ENCODE results near the gene CPNE2.

CPNE2 gene

DNA sequence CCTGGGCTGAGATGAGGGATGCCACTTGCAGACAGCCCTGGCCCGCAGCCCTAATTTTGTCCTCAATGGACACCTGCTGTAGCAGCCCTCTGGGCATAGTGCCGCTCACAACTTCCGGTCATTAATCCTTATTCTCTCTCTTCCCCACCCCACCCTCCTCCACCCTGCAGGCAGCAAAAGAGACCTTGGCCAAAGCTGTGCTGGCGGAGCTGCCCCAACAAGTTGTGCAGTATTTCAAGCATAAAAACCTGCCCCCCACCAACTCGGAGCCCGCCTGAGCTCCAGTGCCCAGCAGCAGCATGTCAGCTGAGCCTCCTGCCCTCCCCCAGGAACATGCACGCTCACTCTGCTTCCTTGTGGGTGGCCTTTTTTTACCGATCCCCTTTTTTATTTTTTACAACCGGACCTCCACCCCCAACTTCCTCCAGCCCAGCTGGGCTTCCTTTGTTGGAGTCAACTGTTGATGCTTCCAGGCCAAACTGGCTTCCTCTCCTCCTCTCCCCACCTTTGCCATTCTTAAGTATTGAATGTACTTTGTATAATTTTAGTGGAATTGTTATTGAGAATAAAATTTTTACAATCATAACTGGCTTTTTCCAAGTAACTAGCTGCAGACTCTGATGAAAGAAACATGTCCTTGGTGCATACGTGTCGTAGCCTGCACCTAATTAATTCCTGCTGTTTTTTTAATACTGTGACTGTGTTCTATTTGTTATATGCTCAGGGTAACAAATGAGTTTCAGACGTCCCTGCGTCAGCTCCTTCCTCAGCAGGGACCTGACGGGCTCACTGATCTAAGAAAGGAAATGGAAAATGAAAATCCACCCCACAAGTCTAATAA, 55.2 kb downstream of the CPNE2 start:
- Histone ChIP-seq H3K36me3 (ENCODE audit: control insufficient read depth, insufficient read depth, low read length) (peaks cover under 1% of the 10 kb centered on the region), H3K27ac (ENCODE audit: low read depth, low read length) (no peak overlapping the region), H3K9ac (ENCODE audit: low read length) (no peak overlapping the region), H3K27me3 (ENCODE audit: control insufficient read depth, insufficient read depth, low read length) (no peaks in the 10 kb centered on the region), H3K4me3 (ENCODE audit: low read length) (no peak overlapping the region), H3K4me1 (ENCODE audit: control insufficient read depth, insufficient read depth, low read length) (no peaks in the 10 kb centered on the region)

DNA sequence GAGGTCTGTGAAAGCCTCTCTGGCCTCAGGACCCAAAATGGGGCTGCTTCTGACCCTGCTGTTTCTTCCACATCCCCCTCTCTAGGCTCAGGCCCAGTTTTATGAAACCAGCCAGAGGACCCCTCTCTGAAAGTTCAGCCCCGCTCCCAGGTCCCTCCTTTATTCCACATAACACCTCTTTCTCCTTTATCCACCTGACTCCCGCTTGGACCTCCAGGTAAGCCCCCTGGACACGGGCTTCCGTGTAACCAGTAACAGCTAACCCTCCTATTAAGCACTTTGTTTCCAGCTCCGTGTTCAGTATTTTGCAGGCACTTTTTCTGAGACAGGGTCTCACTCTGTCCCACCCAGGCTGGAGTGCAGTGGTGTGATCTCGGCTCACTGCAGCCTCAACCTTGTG, 56.1 kb downstream of the CPNE2 start:
- Histone ChIP-seq H3K4me1 (ENCODE audit: control insufficient read depth, insufficient read depth, low read length) (no peaks in the 10 kb centered on the region), H3K27ac (ENCODE audit: low read depth, low read length) (no peak overlapping the region), H3K9ac (ENCODE audit: low read length) (no peak overlapping the region)

DNA sequence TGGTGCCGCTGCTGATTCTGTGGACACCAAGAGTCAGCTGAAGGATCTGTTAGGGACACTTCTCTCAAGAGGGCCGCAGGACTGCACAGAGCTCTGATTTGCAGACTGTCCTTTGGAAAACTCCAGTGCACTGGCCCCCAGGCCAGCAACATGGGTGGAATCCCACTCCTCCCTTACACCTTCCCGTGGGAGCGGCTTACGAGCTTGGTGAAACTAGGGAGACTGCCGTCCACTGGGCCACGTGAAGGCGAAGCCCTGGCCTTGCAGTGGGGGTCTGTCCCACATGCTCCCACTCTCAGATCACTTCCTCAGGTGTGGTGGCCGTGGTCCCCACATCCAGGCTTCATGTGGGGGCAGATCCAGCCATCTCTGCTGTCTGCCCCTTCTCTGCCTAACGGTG, 57.0 kb downstream of the CPNE2 start:
- Histone ChIP-seq H3K27ac (ENCODE audit: low read depth, low read length) (no peak overlapping the region), H3K36me3 (ENCODE audit: control insufficient read depth, insufficient read depth, low read length) (peaks cover 10% of the 10 kb centered on the region), H3K4me1 (ENCODE audit: control insufficient read depth, insufficient read depth, low read length) (no peaks in the 10 kb centered on the region), H3K4me3 (ENCODE audit: low read length) (no peak overlapping the region), H3K27me3 (ENCODE audit: control insufficient read depth, insufficient read depth, low read length) (no peaks in the 10 kb centered on the region), H3K9ac (ENCODE audit: low read length) (no peak overlapping the region)

More for the DNA sequence above, 56.1 kb downstream of the CPNE2 start:
- H3K36me3 ChIP-seq (ENCODE audit: control insufficient read depth, insufficient read depth, low read length) = peaks cover 5% of the 10 kb centered on the region
- no peak overlapping the region for H3K4me3 ChIP-seq (ENCODE audit: low read length)
- H3K27me3 ChIP-seq (ENCODE audit: control insufficient read depth, insufficient read depth, low read length) = no peaks in the 10 kb centered on the region

DNA sequence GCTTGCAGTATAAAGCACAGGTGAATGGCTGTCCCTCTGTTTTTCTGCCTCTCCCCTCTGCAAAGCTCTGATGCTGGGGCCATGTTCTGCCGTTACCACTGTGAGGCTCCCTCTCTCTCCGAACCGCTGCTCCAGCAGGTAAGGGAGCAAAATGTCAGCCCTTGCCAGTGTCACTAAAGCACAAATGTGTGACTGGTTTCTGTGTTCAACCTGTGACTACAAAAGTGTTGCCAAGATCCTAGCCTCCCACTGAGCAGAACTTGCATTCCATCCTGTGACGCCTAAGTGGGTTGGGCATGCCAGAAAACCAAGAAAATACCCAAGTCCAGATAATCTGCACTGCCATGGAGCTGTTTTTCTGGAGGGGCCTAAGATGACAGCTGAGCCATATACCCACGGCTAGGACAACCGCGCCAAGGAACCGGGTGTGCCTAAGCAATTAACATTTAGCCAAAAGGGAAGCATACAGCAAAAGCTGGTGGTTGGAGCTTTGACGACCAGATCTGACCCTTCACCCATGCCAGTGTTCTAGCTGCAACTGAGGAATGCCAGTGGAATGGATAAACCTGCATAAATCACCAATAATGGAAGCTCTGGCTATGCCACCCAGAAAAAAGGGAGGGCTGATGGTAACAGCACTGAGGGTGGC, 58.4 kb downstream of the CPNE2 start:
- no peaks in the 10 kb centered on the region for H3K4me1 ChIP-seq (ENCODE audit: control insufficient read depth, insufficient read depth, low read length)
- no peak overlapping the region for H3K27ac ChIP-seq (ENCODE audit: low read depth, low read length)
- H3K4me3 ChIP-seq (ENCODE audit: low read length) = no peak overlapping the region
- no peaks in the 10 kb centered on the region for H3K27me3 ChIP-seq (ENCODE audit: control insufficient read depth, insufficient read depth, low read length)
- H3K9ac ChIP-seq (ENCODE audit: low read length) = no peak overlapping the region
- H3K36me3 ChIP-seq (ENCODE audit: control insufficient read depth, insufficient read depth, low read length) = peaks cover 10% of the 10 kb centered on the region

DNA sequence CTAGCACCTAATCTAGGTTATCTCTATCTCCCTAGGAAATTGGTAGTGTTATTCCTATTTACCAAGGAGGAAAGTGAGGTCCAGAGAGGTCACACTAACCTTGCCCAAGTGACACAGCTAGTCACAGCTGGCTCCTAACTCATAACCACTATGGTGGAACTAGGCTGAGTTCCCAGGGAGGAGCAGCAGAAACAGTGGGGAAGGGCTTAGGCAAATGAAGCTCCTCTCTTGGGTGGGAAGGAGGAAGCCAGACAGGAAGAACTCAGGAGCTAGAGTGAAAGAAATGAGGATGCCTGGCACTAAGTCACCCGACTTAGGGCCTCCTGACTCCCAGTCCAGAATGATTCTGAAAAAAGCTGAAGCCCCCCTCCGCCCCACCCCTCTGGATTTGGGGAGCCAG, 59.0 kb downstream of the CPNE2 start:
- no peaks in the 10 kb centered on the region for H3K27me3 ChIP-seq (ENCODE audit: control insufficient read depth, insufficient read depth, low read length)
- H3K9ac ChIP-seq (ENCODE audit: low read length) = no peak overlapping the region
- H3K27ac ChIP-seq (ENCODE audit: low read depth, low read length) = no peak overlapping the region
- H3K36me3 ChIP-seq (ENCODE audit: control insufficient read depth, insufficient read depth, low read length) = peaks cover 10% of the 10 kb centered on the region
- no peaks in the 10 kb centered on the region for H3K4me1 ChIP-seq (ENCODE audit: control insufficient read depth, insufficient read depth, low read length)
- H3K4me3 ChIP-seq (ENCODE audit: low read length) = no peak overlapping the region

DNA sequence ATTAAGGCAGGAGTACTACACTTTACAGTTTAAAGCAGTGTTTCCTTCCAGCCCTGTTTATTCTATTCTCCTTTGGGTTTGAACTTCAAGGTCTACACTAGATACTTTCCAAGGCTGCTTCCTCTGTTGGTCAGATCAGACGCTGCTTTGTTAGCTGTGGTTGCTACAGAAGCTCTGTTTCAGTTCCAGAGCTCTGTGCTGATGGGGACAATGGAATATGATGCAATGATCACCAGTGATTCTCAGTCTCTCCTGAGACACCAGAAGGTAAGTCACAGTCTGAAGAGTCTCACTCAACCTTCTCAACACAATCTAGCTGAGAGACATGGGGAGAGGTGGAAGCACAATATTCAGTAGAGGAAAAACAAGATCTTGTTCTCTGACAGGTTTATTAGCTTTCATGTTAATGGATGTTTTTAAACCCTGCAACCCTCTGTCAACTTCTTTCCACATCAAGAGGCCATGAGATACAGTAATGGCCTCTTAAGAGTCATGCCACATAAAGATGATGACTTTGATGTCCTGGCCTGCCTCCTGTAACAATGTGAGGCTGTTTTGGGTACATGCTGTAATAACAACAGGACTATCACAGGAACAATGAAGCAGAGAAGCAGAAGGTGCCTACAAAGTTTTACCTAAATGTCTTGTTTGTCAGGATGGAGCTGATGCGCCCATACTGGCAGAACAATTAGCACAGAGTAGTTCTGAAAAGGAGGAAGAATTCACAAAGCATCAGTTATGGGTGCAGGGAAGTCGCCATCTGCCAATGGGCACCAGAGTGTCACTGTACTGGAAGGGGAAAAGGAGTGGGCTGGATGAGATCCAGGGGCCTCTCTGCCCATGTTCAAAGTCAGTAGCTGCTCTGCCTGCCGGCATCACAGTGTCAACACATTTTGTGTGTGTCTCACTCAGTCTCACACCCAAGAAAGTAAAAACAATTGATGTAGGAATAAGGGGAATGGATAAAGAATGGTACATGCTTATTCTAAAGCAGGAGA, 60.0 kb downstream of the CPNE2 start:
- H3K9ac ChIP-seq (ENCODE audit: low read length) = no peak overlapping the region

DNA sequence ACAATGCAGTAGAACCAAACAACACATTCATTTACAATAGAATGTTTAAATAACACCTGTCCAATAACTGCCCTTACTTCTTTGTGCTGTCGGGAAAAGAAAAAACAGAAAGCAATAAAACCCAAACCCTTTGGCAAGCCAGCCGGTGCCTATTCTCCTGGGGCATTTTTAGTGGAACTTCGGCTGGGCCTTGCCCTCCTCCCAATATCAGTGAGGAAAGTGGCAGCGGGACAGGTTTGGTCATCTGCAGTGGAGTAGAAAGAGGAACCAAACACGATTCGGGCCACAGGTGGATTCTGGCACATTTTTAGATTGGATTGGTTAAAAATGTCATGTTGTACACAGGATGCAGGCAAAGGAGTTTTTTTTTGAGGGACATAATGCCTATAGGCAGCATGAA, 61.5 kb downstream of the CPNE2 start:
- no peaks in the 10 kb centered on the region for H3K27me3 ChIP-seq (ENCODE audit: control insufficient read depth, insufficient read depth, low read length)
- no peak overlapping the region for H3K27ac ChIP-seq (ENCODE audit: low read depth, low read length)
- peaks cover 10% of the 10 kb centered on the region for H3K36me3 ChIP-seq (ENCODE audit: control insufficient read depth, insufficient read depth, low read length)
- no peaks in the 10 kb centered on the region for H3K4me1 ChIP-seq (ENCODE audit: control insufficient read depth, insufficient read depth, low read length)
- H3K9ac ChIP-seq (ENCODE audit: low read length) = no peak overlapping the region
- no peak overlapping the region for H3K4me3 ChIP-seq (ENCODE audit: low read length)

More for the DNA sequence above, 60.0 kb downstream of the CPNE2 start:
- no peaks in the 10 kb centered on the region for H3K27me3 ChIP-seq (ENCODE audit: control insufficient read depth, insufficient read depth, low read length)
- H3K27ac ChIP-seq (ENCODE audit: low read depth, low read length) = no peak overlapping the region
- H3K4me3 ChIP-seq (ENCODE audit: low read length) = no peak overlapping the region
- peaks cover 10% of the 10 kb centered on the region for H3K36me3 ChIP-seq (ENCODE audit: control insufficient read depth, insufficient read depth, low read length)
- H3K4me1 ChIP-seq (ENCODE audit: control insufficient read depth, insufficient read depth, low read length) = no peaks in the 10 kb centered on the region

DNA sequence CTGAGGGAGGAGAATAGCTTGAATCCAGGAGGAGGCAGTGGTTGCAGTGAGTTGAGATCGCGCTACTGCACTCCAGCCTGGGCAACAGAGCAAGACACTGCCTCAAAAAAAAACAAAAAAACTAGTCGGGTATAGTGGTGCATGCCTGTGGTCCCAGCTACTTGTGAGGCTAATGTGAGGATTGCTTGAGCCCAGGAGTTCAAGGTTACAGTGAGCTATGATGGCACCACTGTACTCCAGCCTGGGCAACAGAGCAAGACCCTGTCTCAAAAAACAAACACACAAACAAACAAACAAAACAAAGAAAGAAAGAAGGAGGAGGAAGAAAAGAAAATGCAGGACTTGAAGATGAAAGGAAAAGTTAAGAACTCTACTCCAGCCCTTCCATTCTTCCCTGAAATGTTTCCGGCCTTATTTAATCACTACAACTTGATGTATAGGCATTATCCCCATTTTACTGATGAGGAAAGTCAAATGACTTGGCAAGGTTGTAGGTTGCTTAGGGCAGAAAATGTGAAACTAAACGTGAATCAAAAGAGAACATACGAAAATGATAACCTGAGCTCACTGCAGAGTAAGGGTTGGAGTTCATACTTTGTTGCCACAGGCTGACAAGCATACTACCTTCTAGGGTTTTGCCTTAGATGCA, 63.4 kb downstream of the CPNE2 start:
- peaks cover 15% of the 10 kb centered on the region for H3K36me3 ChIP-seq (ENCODE audit: control insufficient read depth, insufficient read depth, low read length)
- H3K4me3 ChIP-seq (ENCODE audit: low read length) = no peak overlapping the region

DNA sequence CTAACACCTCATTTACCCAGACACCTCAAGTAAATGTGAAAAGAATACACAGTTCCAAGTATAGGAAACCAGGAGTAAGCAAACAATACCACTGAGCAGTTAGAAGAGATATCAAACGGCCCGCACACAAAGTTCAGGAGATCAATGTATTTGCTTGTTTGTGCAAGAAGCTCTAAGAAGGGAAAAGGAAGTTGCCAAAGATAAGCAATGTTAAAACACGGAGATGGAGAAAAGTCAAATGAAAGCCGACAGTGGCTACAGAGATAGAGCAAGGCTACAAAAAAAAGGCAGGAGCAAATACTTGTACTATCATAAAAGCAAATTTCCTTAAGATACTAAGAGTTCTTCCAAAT, 63.9 kb downstream of the CPNE2 start:
- no peaks in the 10 kb centered on the region for H3K27me3 ChIP-seq (ENCODE audit: control insufficient read depth, insufficient read depth, low read length)
- no peak overlapping the region for H3K4me3 ChIP-seq (ENCODE audit: low read length)
- H3K4me1 ChIP-seq (ENCODE audit: control insufficient read depth, insufficient read depth, low read length) = no peaks in the 10 kb centered on the region
- no peak overlapping the region for H3K27ac ChIP-seq (ENCODE audit: low read depth, low read length)
- H3K36me3 ChIP-seq (ENCODE audit: control insufficient read depth, insufficient read depth, low read length) = peaks cover 15% of the 10 kb centered on the region
- no peak overlapping the region for H3K9ac ChIP-seq (ENCODE audit: low read length)

More for the DNA sequence above, 63.4 kb downstream of the CPNE2 start:
- H3K27me3 ChIP-seq (ENCODE audit: control insufficient read depth, insufficient read depth, low read length) = no peaks in the 10 kb centered on the region
- H3K4me1 ChIP-seq (ENCODE audit: control insufficient read depth, insufficient read depth, low read length) = no peaks in the 10 kb centered on the region
- no peak overlapping the region for H3K27ac ChIP-seq (ENCODE audit: low read depth, low read length)
- H3K9ac ChIP-seq (ENCODE audit: low read length) = no peak overlapping the region

DNA sequence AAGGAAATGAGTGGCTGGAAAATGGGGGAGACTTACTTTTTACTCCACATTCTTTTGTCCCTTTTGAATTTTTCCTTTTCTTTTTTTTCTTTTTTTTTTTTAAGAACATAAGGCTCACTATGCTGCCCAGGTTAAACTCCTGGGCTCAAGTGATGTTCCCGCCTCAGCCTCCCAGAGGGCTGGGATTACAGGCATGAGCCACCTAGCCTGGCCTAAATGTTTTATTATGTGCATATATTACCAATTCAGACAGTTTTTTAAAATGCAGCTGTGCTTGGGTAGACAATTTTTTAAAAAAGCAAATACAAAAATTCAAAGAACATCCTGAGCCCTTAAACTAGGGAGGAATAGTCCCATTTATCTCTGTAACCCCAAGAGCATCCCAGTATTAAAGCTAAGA, 65.2 kb downstream of the CPNE2 start:
- peaks cover 14% of the 10 kb centered on the region for H3K36me3 ChIP-seq (ENCODE audit: control insufficient read depth, insufficient read depth, low read length)

DNA sequence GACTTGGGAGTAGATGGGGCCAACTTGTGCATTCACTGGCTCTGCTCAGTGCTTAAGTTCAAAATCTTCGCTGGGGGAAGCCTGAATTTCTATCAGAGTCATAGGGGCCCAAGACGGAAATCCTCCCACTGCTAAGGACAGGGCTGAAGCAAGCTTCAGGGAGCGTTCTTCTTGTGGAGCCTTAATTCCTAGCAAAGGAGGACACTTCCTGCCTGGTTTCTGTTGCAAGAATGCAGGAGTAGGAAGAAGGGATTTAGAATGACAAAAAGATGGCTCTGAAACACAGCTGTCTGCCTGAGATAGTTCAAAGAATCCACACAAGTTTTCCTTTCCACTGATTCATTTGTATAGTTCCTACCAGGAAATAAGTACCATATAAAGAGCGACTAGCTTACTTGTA, 67.1 kb downstream of the CPNE2 start:
- Histone ChIP-seq H3K36me3 (ENCODE audit: control insufficient read depth, insufficient read depth, low read length) (peaks cover 10% of the 10 kb centered on the region), H3K4me1 (ENCODE audit: control insufficient read depth, insufficient read depth, low read length) (no peaks in the 10 kb centered on the region), H3K4me3 (ENCODE audit: low read length) (no peak overlapping the region), H3K9ac (ENCODE audit: low read length) (no peak overlapping the region), H3K27ac (ENCODE audit: low read depth, low read length) (no peak overlapping the region), H3K27me3 (ENCODE audit: control insufficient read depth, insufficient read depth, low read length) (no peaks in the 10 kb centered on the region)

More for the DNA sequence above, 65.2 kb downstream of the CPNE2 start:
- no peaks in the 10 kb centered on the region for H3K4me1 ChIP-seq (ENCODE audit: control insufficient read depth, insufficient read depth, low read length)
- no peak overlapping the region for H3K27ac ChIP-seq (ENCODE audit: low read depth, low read length)
- no peak overlapping the region for H3K4me3 ChIP-seq (ENCODE audit: low read length)
- no peaks in the 10 kb centered on the region for H3K27me3 ChIP-seq (ENCODE audit: control insufficient read depth, insufficient read depth, low read length)
- H3K9ac ChIP-seq (ENCODE audit: low read length) = no peak overlapping the region

DNA sequence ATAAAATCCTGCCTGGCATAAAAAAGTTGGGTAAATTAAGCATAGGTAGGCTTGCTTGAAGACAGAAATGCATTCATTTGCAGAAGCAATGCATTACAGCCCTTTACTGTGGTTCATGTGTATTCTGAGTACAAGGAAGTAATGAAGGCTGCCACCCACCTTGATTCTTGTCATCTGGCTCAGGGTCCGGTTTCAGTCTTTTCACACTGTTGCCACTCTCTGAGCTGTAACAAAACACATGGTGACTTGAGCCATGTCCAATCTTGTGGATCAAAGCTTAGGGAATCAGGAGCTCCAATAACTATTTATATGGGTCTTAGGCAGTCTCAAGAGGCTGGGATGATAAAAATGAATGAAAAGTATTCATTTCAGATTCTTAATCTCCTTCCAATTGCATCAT, 71.5 kb downstream of the CPNE2 start:
- Histone ChIP-seq H3K4me3 (ENCODE audit: low read length) (no peak overlapping the region), H3K9ac (ENCODE audit: low read length) (no peak overlapping the region), H3K36me3 (ENCODE audit: control insufficient read depth, insufficient read depth, low read length) (peaks cover 21% of the 10 kb centered on the region), H3K4me1 (ENCODE audit: control insufficient read depth, insufficient read depth, low read length) (no peaks in the 10 kb centered on the region), H3K27ac (ENCODE audit: low read depth, low read length) (no peak overlapping the region), H3K27me3 (ENCODE audit: control insufficient read depth, insufficient read depth, low read length) (no peaks in the 10 kb centered on the region)

Data from rectal smooth muscle tissue (tissue), 1 donor.